ENCODE data around the gene COX20. TPM values are rescaled to one million over a fixed set of nuclear protein-coding genes. Genes with fewer than 3 reads are reported as not detected.

COX20 gene
- total RNA-seq, 1 experiment from 2014 or later, result 40.7 TPM

GRCh38 chr1:244860914-244861610, 25.6 kb downstream of the COX20 start:
- intact Hi-C loops (cut with micrococcal nuclease; ENCODE audit: unreplicated experiment), result loop anchor here (1.0 to 10.0 kb wide), 3 partner anchors 181 to 814 kb away; partner anchors contain the start of gene KIF26B
- peaks cover 65% of the 10 kb centered on the region for H3F3A ChIP-seq (ENCODE audit: insufficient read depth, low read depth)
- no peak overlapping the region for H2AFZ ChIP-seq
- H3K4me1 ChIP-seq (replicated peaks; ENCODE audit: insufficient read depth), result peaks cover 31% of the 10 kb centered on the region
- peaks cover 68% of the 10 kb centered on the region for H4K20me1 ChIP-seq (ENCODE audit: insufficient read depth)
- BruUV-seq (replicated peaks), result no TSS peak
- peak overlapping the region; percentile 70; the same call in 1 of the 2 replicates for H3K27ac ChIP-seq
- H3K4me2 ChIP-seq, result peak overlapping the region; percentile 89
- no peaks in the 10 kb centered on the region for H3K27me3 ChIP-seq (ENCODE audit: insufficient read depth, low read depth)
- H3K9me3 ChIP-seq (ENCODE audit: insufficient read depth, low read depth), result no peaks in the 10 kb centered on the region
- peaks cover 80% of the 10 kb centered on the region for H3K79me2 ChIP-seq (ENCODE audit: low read depth)
- TF ChIP-seq CTCF (conservative IDR thresholded peaks at IDR 0.05) (no peak), EZH2 (IDR thresholded peaks at IDR 0.05; ENCODE audit: low read depth) (no peak)
- CTCF ChIA-PET, result no interaction called here
- DNase-seq, result no peak
- H3K9me2 ChIP-seq (ENCODE audit: insufficient read depth), result no peaks in the 10 kb centered on the region
- H3K4me3 ChIP-seq, result peak overlapping the region; percentile 98
- POLR2A ChIA-PET (ENCODE audit: unreplicated experiment), result interaction anchor here (0.7 kb wide), 1 partner anchor 110 kb away, joined by 40 read pairs; no protein-coding TSS in a partner anchor
- H3K36me3 ChIP-seq (ENCODE audit: low read depth), result peaks cover 67% of the 10 kb centered on the region

GRCh38 chr1:244861683-244862082, 26.2 kb downstream of the COX20 start:
- no peak overlapping the region for H2AFZ ChIP-seq
- intact Hi-C loops (cut with micrococcal nuclease; ENCODE audit: unreplicated experiment), result loop anchor here (1.0 to 10.0 kb wide), 4 partner anchors 181 to 814 kb away; partner anchors contain the start of gene KIF26B
- TF ChIP-seq EZH2 (IDR thresholded peaks at IDR 0.05; ENCODE audit: low read depth) (no peak), CTCF (conservative IDR thresholded peaks at IDR 0.05) (no peak)
- H3K27me3 ChIP-seq (ENCODE audit: insufficient read depth, low read depth), result no peaks in the 10 kb centered on the region
- H3K27ac ChIP-seq, result peak overlapping the region; percentile 70; the same call in 1 of the 2 replicates
- H3K4me1 ChIP-seq (replicated peaks; ENCODE audit: insufficient read depth), result peaks cover 31% of the 10 kb centered on the region
- ChIA-PET CTCF (interaction anchor here (0.6 kb wide), 1 partner anchor 185 kb away, joined by 5 read pairs; no protein-coding TSS in a partner anchor), POLR2A (ENCODE audit: unreplicated experiment) (interaction anchor here (0.7 kb wide), 1 partner anchor 110 kb away, joined by 40 read pairs; no protein-coding TSS in a partner anchor)
- peaks cover 74% of the 10 kb centered on the region for H3K79me2 ChIP-seq (ENCODE audit: low read depth)
- no TSS peak for BruUV-seq (replicated peaks)
- H3F3A ChIP-seq (ENCODE audit: insufficient read depth, low read depth), result peaks cover 59% of the 10 kb centered on the region
- peak overlapping the region; percentile 89 for H3K4me2 ChIP-seq
- peaks cover 60% of the 10 kb centered on the region for H3K36me3 ChIP-seq (ENCODE audit: low read depth)
- peak overlapping the region; percentile 98 for H3K4me3 ChIP-seq
- peaks cover 61% of the 10 kb centered on the region for H4K20me1 ChIP-seq (ENCODE audit: insufficient read depth)
- no peaks in the 10 kb centered on the region for H3K9me2 ChIP-seq (ENCODE audit: insufficient read depth)
- H3K9me3 ChIP-seq (ENCODE audit: insufficient read depth, low read depth), result no peaks in the 10 kb centered on the region
- no peak for DNase-seq

GRCh38 chr1:244862354-244862698, 26.9 kb downstream of the COX20 start:
- H3K4me1 ChIP-seq (replicated peaks; ENCODE audit: insufficient read depth), result peaks cover 31% of the 10 kb centered on the region
- DNase-seq, result no peak
- BruUV-seq (replicated peaks), result TSS peak; percentile 22
- ChIA-PET POLR2A (ENCODE audit: unreplicated experiment) (no interaction called here), CTCF (interaction anchor here (0.6 to 0.7 kb wide), 2 partner anchors 109 to 185 kb away, joined by 5 to 8 read pairs; no protein-coding TSS in a partner anchor)
- TF ChIP-seq CTCF (conservative IDR thresholded peaks at IDR 0.05) (no peak), EZH2 (IDR thresholded peaks at IDR 0.05; ENCODE audit: low read depth) (no peak)
- no peaks in the 10 kb centered on the region for H3K9me2 ChIP-seq (ENCODE audit: insufficient read depth)
- H3K4me2 ChIP-seq, result peak overlapping the region; percentile 89
- H3K36me3 ChIP-seq (ENCODE audit: low read depth), result peaks cover 54% of the 10 kb centered on the region
- H4K20me1 ChIP-seq (ENCODE audit: insufficient read depth), result peaks cover 55% of the 10 kb centered on the region
- no peaks in the 10 kb centered on the region for H3K9me3 ChIP-seq (ENCODE audit: insufficient read depth, low read depth)
- H3K79me2 ChIP-seq (ENCODE audit: low read depth), result peaks cover 67% of the 10 kb centered on the region
- H3F3A ChIP-seq (ENCODE audit: insufficient read depth, low read depth), result peaks cover 54% of the 10 kb centered on the region
- intact Hi-C loops (cut with micrococcal nuclease; ENCODE audit: unreplicated experiment), result loop anchor here (2.0 to 10.0 kb wide), 3 partner anchors 292 to 815 kb away; partner anchors contain the start of gene KIF26B
- peak overlapping the region; percentile 70 for H3K27ac ChIP-seq
- H3K4me3 ChIP-seq, result peak overlapping the region; percentile 98
- H2AFZ ChIP-seq, result peak overlapping the region; percentile 52; the same call in 1 of the 2 replicates
- no peaks in the 10 kb centered on the region for H3K27me3 ChIP-seq (ENCODE audit: insufficient read depth, low read depth)

All from PC-9 (cell line).